CD4-positive, alpha-beta T cell treated with Interleukin-4 for 1 hour (primary cell): Measurements from ENCODE around the gene NALCN.

Experiments
- DNase-seq, 2 donors: peaks; one replicate each; pipeline ENCODE4 v3.0.0-alpha.2; 2020 to 2022

Gene NALCN

GRCh38 chr13:101412076-101412475 is 4.2 kb downstream of the NALCN start:
- DNase-seq, result no peak

GRCh38 chr13:101408992-101409656 is 7.2 kb downstream of the NALCN start:
- DNase-seq, result no peak

GRCh38 chr13:101408154-101408553 is 8.2 kb downstream of the NALCN start:
- no peak for DNase-seq

GRCh38 chr13:101406791-101407190 is 9.5 kb downstream of the NALCN start:
- DNase-seq, result no peak

- DNase-seq, result no peak
Observed at GRCh38 chr13:101401196-101401595, 15.1 kb downstream of the NALCN start.

GRCh38 chr13:101399365-101399764 is 16.9 kb downstream of the NALCN start:
- DNase-seq, result no peak

GRCh38 chr13:101398920-101399319 is 17.4 kb downstream of the NALCN start:
- DNase-seq, result no peak

- no peak for DNase-seq
Observed at GRCh38 chr13:101398191-101398590, 18.1 kb downstream of the NALCN start.

GRCh38 chr13:101397742-101398141 is 18.6 kb downstream of the NALCN start:
- DNase-seq, result no peak

GRCh38 chr13:101394605-101395004 is 21.7 kb downstream of the NALCN start:
- DNase-seq, result no peak

GRCh38 chr13:101393140-101393539 is 23.2 kb downstream of the NALCN start:
- DNase-seq, result no peak

- DNase-seq, result no peak
Observed at GRCh38 chr13:101390461-101390860, 25.8 kb downstream of the NALCN start.

GRCh38 chr13:101384929-101385328 is 31.4 kb downstream of the NALCN start:
- no peak for DNase-seq

GRCh38 chr13:101383595-101383994 is 32.7 kb downstream of the NALCN start:
- no peak for DNase-seq

- DNase-seq, result no peak
Observed at GRCh38 chr13:101382701-101383100, 33.6 kb downstream of the NALCN start.

- DNase-seq, result no peak
Observed at GRCh38 chr13:101382086-101382485, 34.2 kb downstream of the NALCN start.

- DNase-seq, result no peak
Observed at GRCh38 chr13:101360525-101360924, 55.8 kb downstream of the NALCN start.

- no peak for DNase-seq
Observed at GRCh38 chr13:101354895-101355294, 61.4 kb downstream of the NALCN start.

GRCh38 chr13:101346942-101347728 is 69.2 kb downstream of the NALCN start:
- DNase-seq, result no peak

- no peak for DNase-seq
Observed at GRCh38 chr13:101346161-101346560, 70.1 kb downstream of the NALCN start.

GRCh38 chr13:101343128-101343787 is 73.0 kb downstream of the NALCN start:
- no peak for DNase-seq

GRCh38 chr13:101341464-101341863 is 74.8 kb downstream of the NALCN start:
- DNase-seq, result no peak

GRCh38 chr13:101339202-101339601 is 77.1 kb downstream of the NALCN start:
- DNase-seq, result no peak

- DNase-seq, result no peak
Observed at GRCh38 chr13:101332583-101332982, 83.7 kb downstream of the NALCN start.
